NCI-H524 (cell line): ENCODE results near the gene RP2.

Experiments
- DNase-seq, 2 experiments: peaks; one replicate each; lab custom pipeline; 2025; lab: John Stamatoyannopoulos, UW

The RP2 gene

DNA sequence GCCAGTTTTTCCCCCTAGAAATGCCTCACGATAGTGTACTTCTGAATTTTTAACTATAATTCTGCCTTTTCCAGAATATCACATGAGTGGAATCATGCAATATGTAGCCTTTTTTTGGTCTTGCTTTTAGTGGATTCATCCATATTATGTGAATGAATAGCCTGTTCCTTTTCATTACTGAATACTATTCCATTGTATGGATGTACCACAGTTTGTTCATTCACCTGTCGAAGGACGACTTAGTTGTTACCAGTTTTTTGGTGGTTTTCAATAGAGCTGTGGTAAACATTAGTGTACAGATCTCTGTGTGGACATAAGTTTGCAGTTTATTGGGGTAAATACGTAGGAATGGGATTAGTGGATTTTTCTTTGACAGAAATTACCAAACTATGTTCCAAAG, 83.4 kb downstream of the RP2 start:
- no peak for DNase-seq

GRCh38 chrX:46922611-46923010, 85.8 kb downstream of the RP2 start:
- no peak for DNase-seq

- DNase-seq, result no peak
Observed at GRCh38 chrX:46927718-46928117, 90.9 kb downstream of the RP2 start.

DNA sequence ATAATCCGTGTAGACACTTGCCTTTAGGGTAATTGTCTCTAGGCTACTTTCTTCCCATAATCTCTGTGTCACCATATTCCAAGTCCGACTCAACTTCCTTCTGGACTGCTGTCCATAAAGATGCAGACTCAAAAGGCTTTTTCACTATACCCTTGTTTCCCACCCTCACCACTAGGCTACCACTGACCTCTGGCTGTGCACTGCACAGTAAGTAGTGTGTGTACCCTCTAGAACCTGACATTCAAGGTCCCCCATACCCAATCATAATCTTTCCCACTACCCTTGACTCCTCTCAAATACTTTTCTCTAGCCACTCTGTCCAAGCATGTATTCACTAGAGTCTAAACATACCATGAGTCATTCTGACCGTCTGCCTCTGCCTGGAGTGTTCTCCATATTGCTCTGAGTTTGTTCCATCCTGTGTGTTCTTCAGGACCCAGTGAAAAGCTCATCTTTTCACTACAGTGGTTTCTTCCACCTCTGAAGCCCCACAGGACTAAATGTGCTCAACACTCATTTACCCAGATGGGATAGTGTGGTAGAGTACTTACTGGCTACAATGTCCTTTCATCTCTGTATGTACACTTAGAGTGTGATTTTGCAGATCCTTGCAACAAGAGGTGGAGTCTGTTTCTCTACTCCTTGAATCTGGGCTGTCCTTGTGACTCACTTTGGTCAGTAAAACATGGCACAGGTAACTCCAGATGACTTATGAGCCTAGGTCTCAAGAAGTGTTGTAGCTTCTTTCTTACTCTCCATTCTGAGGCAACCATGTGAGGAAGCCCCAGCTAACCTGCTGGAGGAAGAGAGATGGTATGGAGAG, 92.8 kb downstream of the RP2 start:
- no peak for DNase-seq
